ENCODE results near the gene LDAF1. TPM values are rescaled to one million over a fixed set of nuclear protein-coding genes. Genes with fewer than 3 reads are reported as not detected.
A peak's percentile ranks its signal among the peaks of the same experiment; 100 is the strongest.
"Not testable (repeated sequence)": the region's sequence is repeated elsewhere in the genome, so short reads cannot be mapped to it uniquely, and the experiment has no call there.

LDAF1 gene
- total RNA-seq, 2 donors from 2014 or later: 36.4 to 58.5 TPM

- ATAC-seq (no peak), DNase-seq (no peak)
- intact Hi-C loops (cut with DNase I): no loop called here
These were observed 27.8 kb downstream of the LDAF1 start for GRCh38 chr16:21186326-21186691.

- ATAC-seq (no peak), DNase-seq (no peak)
- intact Hi-C loops (cut with DNase I): loop anchor here in 1 of 2 donors (2.0 kb wide), 1 partner anchor 111 kb away; no protein-coding TSS in a partner anchor
These were observed 30.8 kb downstream of the LDAF1 start for GRCh38 chr16:21189311-21189710.

- intact Hi-C loops (cut with DNase I): loop anchor here (5.0 to 10.0 kb wide), 2 partner anchors 112 to 365 kb away; no protein-coding TSS in a partner anchor
- ATAC-seq (no peak), DNase-seq (no peak)
These were observed 31.5 kb downstream of the LDAF1 start for GRCh38 chr16:21190013-21190412.

GRCh38 chr16:21190599-21190998 is 32.1 kb downstream of the LDAF1 start:
- intact Hi-C loops (cut with DNase I): loop anchor here (5.0 to 10.0 kb wide), 2 partner anchors 112 to 364 kb away; no protein-coding TSS in a partner anchor
- ATAC-seq (no peak), DNase-seq (no peak)

GRCh38 chr16:21192991-21193390 is 34.5 kb downstream of the LDAF1 start:
- intact Hi-C loops (cut with DNase I): loop anchor here (5.0 to 10.0 kb wide), 2 partner anchors 109 to 362 kb away; no protein-coding TSS in a partner anchor
- DNase-seq (no peak), ATAC-seq (no peak)

- intact Hi-C loops (cut with DNase I): loop anchor here (5.0 to 10.0 kb wide), 2 partner anchors 107 to 360 kb away; no protein-coding TSS in a partner anchor
- DNase-seq (no peak), ATAC-seq (no peak)
These were observed 36.4 kb downstream of the LDAF1 start for GRCh38 chr16:21194771-21195301.

- DNase-seq, ATAC-seq: not testable (repeated sequence)
- intact Hi-C loops (cut with DNase I): loop anchor here in 1 of 2 donors (10.0 kb wide), 1 partner anchor 359 kb away; no protein-coding TSS in a partner anchor
These were observed 36.9 kb downstream of the LDAF1 start for GRCh38 chr16:21195330-21195729.

GRCh38 chr16:21197112-21197511 is 38.6 kb downstream of the LDAF1 start:
- ATAC-seq (no peak), DNase-seq (no peak)
- intact Hi-C loops (cut with DNase I): loop anchor here in 1 of 2 donors (10.0 kb wide), 1 partner anchor 358 kb away; no protein-coding TSS in a partner anchor

GRCh38 chr16:21197621-21198020 is 39.1 kb downstream of the LDAF1 start:
- intact Hi-C loops (cut with DNase I): loop anchor here in 1 of 2 donors (10.0 kb wide), 1 partner anchor 357 kb away; no protein-coding TSS in a partner anchor
- DNase-seq: no peak
- ATAC-seq: no peak

- intact Hi-C loops (cut with DNase I): loop anchor here (10.0 kb wide), 2 partner anchors 65 to 355 kb away; no protein-coding TSS in a partner anchor
- ATAC-seq (no peak), DNase-seq (no peak)
These were observed 41.2 kb downstream of the LDAF1 start for GRCh38 chr16:21199607-21200218.

GRCh38 chr16:21203155-21203797 is 44.8 kb downstream of the LDAF1 start:
- DNase-seq (no peak), ATAC-seq (no peak)
- intact Hi-C loops (cut with DNase I): loop anchor here in 1 of 2 donors (10.0 kb wide), 1 partner anchor 62 kb away; no protein-coding TSS in a partner anchor

- intact Hi-C loops (cut with DNase I): loop anchor here in 1 of 2 donors (10.0 kb wide), 1 partner anchor 59 kb away; no protein-coding TSS in a partner anchor
- no peak for DNase-seq
- ATAC-seq: no peak
These were observed 46.8 kb downstream of the LDAF1 start for GRCh38 chr16:21205303-21205702.

GRCh38 chr16:21206550-21206949 is 48.1 kb downstream of the LDAF1 start:
- intact Hi-C loops (cut with DNase I): loop anchor here in 1 of 2 donors (10.0 kb wide), 1 partner anchor 58 kb away; no protein-coding TSS in a partner anchor
- ATAC-seq: no peak
- no peak for DNase-seq

GRCh38 chr16:21208446-21209230 is 50.2 kb downstream of the LDAF1 start:
- no peak for ATAC-seq
- DNase-seq: no peak
- intact Hi-C loops (cut with DNase I): loop anchor here in 1 of 2 donors (10.0 kb wide), 1 partner anchor 56 kb away; no protein-coding TSS in a partner anchor

- no peak for DNase-seq
- intact Hi-C loops (cut with DNase I): no loop called here
- ATAC-seq: no peak
These were observed 53.0 kb downstream of the LDAF1 start, which contains the start of gene ZP2 for GRCh38 chr16:21211486-21211885. ZP2 (minus strand) TSS chr16:21211574; CDS start chr16:21211547, 27 bp downstream.

- no peak for ATAC-seq
- intact Hi-C loops (cut with DNase I): no loop called here
- DNase-seq: no peak
These were observed 55.6 kb downstream of the LDAF1 start for GRCh38 chr16:21214086-21214485.

- intact Hi-C loops (cut with DNase I): no loop called here
- DNase-seq (no peak), ATAC-seq (no peak)
These were observed 58.6 kb downstream of the LDAF1 start for GRCh38 chr16:21217121-21217520.

GRCh38 chr16:21218153-21218552 is 59.7 kb downstream of the LDAF1 start:
- ATAC-seq: peak; percentile 27 to 61
- no peak for DNase-seq
- intact Hi-C loops (cut with DNase I): no loop called here

GRCh38 chr16:21219551-21219950 is 61.1 kb downstream of the LDAF1 start:
- ATAC-seq: no peak
- intact Hi-C loops (cut with DNase I): no loop called here
- DNase-seq: no peak
